Common myeloid progenitor, CD34-positive (primary cell): ENCODE data around the gene NEK5.
A peak's percentile ranks its signal among the peaks of the same experiment; 100 is the strongest.

Experiments used
- CTCF ChIA-PET: fragments of 350-600 bp; sonication (Branson Sonifier 250); formaldehyde crosslinking; loops from one replicate; lab custom pipeline; 2021; ENCODE audit warnings: antibody characterized with exemption; lab: Charles Lee
- POLR2A ChIA-PET: fragments of 350-600 bp; sonication (Branson Sonifier 250); formaldehyde crosslinking; loops from one replicate; lab custom pipeline; 2021; ENCODE audit warnings: antibody characterized with exemption; lab: Charles Lee
- DNase-seq, 3 donors: peaks; one replicate each; pipeline versions ENCODE4 v3.0.0 to v3.0.0-alpha.2; 2013
- H3K27ac ChIP-seq, 2 experiments: 1 replicate in 1 of 2; 2 replicates in 1 of 2; pipeline ENCODE4 v1.7.0; 2013; ENCODE audit warnings: inconsistent platforms in 2 of 2, low read length in 2 of 2, mild to moderate bottlenecking in 2 of 2, low read depth in 1 of 2, moderate library complexity in 1 of 2; ENCODE audit not compliant: severe bottlenecking in 2 of 2, insufficient read depth in 1 of 2, poor library complexity in 1 of 2
- H3K27me3 ChIP-seq, 5 experiments: replicated peaks in 2 of 5; 1 replicate in 3 of 5; 2 replicates in 2 of 5; pipeline versions ENCODE4 v1.6.1 to v1.7.0; 2013; ENCODE audit warnings: low read length in 4 of 5, mild to moderate bottlenecking in 2 of 5, moderate library complexity in 2 of 5, inconsistent platforms in 1 of 5; ENCODE audit not compliant: insufficient read depth in 5 of 5, control insufficient read depth in 4 of 5
- H3K36me3 ChIP-seq, 4 experiments: 1 replicate in 2 of 4; 2 replicates in 2 of 4; pipeline versions ENCODE4 v1.6.1 to v1.7.0; 2013; ENCODE audit warnings: low read length in 3 of 4, control low read depth in 1 of 4, mild to moderate bottlenecking in 1 of 4; ENCODE audit not compliant: control insufficient read depth in 4 of 4, insufficient read depth in 4 of 4
- H3K4me1 ChIP-seq, 4 experiments: 1 replicate in 3 of 4; 2 replicates in 1 of 4; pipeline versions ENCODE4 v1.6.1 to v1.7.1; 2013; ENCODE audit warnings: low read length in 3 of 4, mild to moderate bottlenecking in 3 of 4, control low read depth in 1 of 4, inconsistent platforms in 1 of 4, moderate library complexity in 1 of 4; ENCODE audit not compliant: control insufficient read depth in 4 of 4, insufficient read depth in 4 of 4; ENCODE audit errors: control extremely low read depth in 1 of 4
- H3K4me3 ChIP-seq, 7 experiments: 1 replicate in 4 of 7; 2 replicates in 3 of 7; pipeline versions ENCODE4 v1.5.1 to v1.7.0; 2013; ENCODE audit warnings: mild to moderate bottlenecking in 7 of 7, low read length in 6 of 7, moderate library complexity in 6 of 7, inconsistent platforms in 2 of 7, low read depth in 2 of 7, control low read depth in 1 of 7; ENCODE audit not compliant: insufficient read depth in 4 of 7, control insufficient read depth in 1 of 7; ENCODE audit errors: extremely low read depth in 1 of 7
- H3K9me3 ChIP-seq, 5 experiments: 1 replicate in 4 of 5; 2 replicates in 1 of 5; pipeline versions ENCODE4 v1.6.1 to v1.7.1; 2013; ENCODE audit warnings: low read length in 4 of 5, mild to moderate bottlenecking in 2 of 5, inconsistent platforms in 1 of 5, low read depth in 1 of 5, moderate library complexity in 1 of 5; ENCODE audit not compliant: control insufficient read depth in 4 of 5, insufficient read depth in 2 of 5; ENCODE audit errors: control extremely low read depth in 1 of 5
- WGBS: methylation state at CpG from one replicate; pipeline ENCODE4 v1.1.5; 2013; ENCODE audit not compliant: insufficient coverage; 5-methylcytosine and 5-hydroxymethylcytosine counted together

The NEK5 gene

DNA sequence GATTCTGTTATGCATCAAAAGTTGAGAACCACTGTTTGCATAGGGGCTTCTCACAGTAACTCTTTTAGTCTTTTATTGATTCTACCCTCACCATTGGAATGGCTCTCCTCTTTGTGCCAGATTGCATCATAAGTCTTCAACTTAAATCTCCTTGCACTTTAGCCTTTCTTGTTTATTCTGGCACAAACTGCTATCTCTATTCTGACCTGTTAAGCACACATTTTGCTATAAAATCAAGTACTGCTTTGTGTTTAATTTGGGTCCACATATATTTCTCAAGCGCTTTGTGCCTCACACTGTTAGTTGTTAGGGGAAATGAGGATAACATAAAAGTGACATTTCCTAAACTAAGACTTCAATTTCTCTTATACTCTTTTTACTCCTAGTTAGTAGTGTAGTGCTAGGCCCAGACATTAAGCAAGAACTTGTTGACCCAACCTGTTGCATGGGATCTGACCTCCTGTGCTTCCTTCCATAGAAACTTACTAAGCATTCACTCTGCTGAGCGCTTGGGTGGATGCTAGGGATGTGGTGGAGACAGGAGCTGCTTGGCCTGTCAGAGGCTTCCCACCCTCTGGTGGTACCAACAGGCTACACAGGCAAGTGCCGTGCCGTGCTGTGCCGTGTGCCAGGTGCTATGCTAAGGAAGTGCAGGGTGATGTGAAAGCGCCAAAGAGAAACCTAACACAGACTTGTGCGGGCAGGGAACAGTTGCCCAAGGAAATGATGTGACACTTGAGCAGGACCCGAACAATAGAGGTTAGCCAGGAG lies 103.2 kb downstream of the NEK5 start:
- no peak overlapping the region for H3K4me3 ChIP-seq
- H3K9me3 ChIP-seq: peaks cover 0 to 32% (median 8%) of the 10 kb centered on the region in 5 experiments
- no peaks in the 10 kb centered on the region for H3K4me1 ChIP-seq
- peaks cover 25 to 81% (median 51%) of the 10 kb centered on the region in 4 experiments for H3K36me3 ChIP-seq
- ChIA-PET POLR2A (no interaction called here), CTCF (interaction anchor here (0.9 kb wide), 1 partner anchor 17 kb away, joined by 3 read pairs; no protein-coding TSS in a partner anchor)
- H3K27me3 ChIP-seq: no peaks in the 10 kb centered on the region
- no peak for DNase-seq
- 97% methylated on average over 7 of the region's 8 CpGs for WGBS
- H3K27ac ChIP-seq: no peak overlapping the region

DNA sequence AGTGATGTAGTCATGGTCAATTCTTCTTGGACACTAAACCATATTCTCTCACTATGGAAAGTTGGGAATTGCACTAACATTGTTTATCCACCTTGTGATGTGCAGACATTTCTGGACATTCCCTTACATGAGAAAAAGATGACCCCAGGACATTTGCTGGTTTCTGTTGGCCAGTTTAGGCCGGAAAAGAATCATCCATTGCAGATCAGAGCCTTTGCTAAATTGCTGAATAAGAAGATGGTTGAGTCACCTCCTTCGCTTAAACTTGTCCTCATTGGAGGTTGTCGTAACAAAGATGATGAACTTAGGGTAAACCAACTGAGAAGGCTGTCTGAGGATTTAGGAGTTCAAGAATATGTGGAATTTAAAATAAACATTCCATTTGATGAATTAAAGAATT lies 104.4 kb downstream of the NEK5 start, which contains the start of gene UTP14C:
Gene UTP14C (plus strand): TSS at position 211 of the 400 bp plus-strand sequence. CDS start 4,114 bp downstream, outside the sequence.
- ChIA-PET CTCF (no interaction called here), POLR2A (interaction anchor here (0.7 kb wide), 1 partner anchor 11 kb away, joined by 3 read pairs; no protein-coding TSS in a partner anchor)
- peaks cover 25 to 87% (median 60%) of the 10 kb centered on the region in 4 experiments for H3K36me3 ChIP-seq
- DNase-seq: no peak
- H3K27me3 ChIP-seq: no peaks in the 10 kb centered on the region
- no peak within 1 kb of the TSS for H3K27ac ChIP-seq
- peaks cover 0 to 24% (median 8%) of the 10 kb centered on the region in 5 experiments for H3K9me3 ChIP-seq
- H3K4me3 ChIP-seq: no peak within 1 kb of the TSS
- 97% methylated on average over 3 of the region's 3 CpGs for WGBS
- H3K4me1 ChIP-seq: no peaks in the 10 kb centered on the region

DNA sequence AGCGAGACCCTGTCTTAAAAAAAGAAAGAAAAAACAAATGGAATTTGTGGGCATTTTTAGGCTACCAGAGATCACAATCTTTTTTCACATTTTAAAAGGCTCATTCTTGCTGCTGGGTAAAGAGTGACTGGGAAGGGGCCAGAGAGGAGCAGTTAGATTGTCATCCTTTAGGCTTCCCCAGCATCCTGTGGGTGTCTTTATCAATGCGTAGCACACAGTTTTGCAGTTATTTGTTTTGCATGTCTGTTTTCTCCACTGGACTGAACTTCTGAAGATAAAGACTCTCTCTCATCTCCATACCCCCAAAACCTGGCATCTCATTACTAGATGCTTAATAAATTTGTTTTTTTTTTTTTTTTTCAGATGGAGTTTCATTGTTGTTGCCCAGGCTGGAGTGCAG lies 106.5 kb downstream of the NEK5 start:
- H3K27ac ChIP-seq: peak overlapping the region in 1 of 2 experiments; percentile 17
- H3K27me3 ChIP-seq: no peaks in the 10 kb centered on the region
- H3K36me3 ChIP-seq: peaks cover 17 to 76% (median 56%) of the 10 kb centered on the region in 4 experiments
- POLR2A ChIA-PET: interaction anchor here (0.6 kb wide), 1 partner anchor 11 kb away, joined by 3 read pairs; no protein-coding TSS in a partner anchor
- DNase-seq: peak; percentile 50 to 83 (median 67)
- CTCF ChIA-PET: no interaction called here
- H3K9me3 ChIP-seq: peaks cover 0 to 17% (median 3%) of the 10 kb centered on the region in 5 experiments
- no peak overlapping the region for H3K4me3 ChIP-seq
- 100% methylated on average over 1 of the region's 2 CpGs for WGBS
- H3K4me1 ChIP-seq: no peaks in the 10 kb centered on the region

DNA sequence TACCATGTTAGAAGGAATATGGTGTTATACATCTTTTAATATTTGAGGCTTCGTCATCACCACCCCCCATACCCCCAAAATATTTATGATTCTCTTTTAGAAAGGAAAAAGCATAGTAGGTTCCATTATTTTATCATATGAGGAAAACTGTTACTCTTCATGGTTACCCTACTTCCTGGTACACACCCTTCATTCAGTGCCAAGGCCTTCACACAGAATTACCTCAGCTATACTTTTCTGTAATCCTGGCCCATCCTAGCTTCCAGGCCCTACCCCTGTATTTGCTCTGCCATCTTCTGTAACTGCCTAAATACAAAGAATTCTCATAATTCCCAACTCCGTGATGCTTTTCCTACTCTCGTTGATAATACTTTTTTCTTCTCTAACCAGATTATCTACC lies 108.7 kb downstream of the NEK5 start:
- Histone ChIP-seq H3K9me3 (peaks cover 0 to 1% (median 0%) of the 10 kb centered on the region in 5 experiments), H3K4me3 (no peak overlapping the region), H3K27ac (no peak overlapping the region), H3K4me1 (no peaks in the 10 kb centered on the region), H3K27me3 (no peaks in the 10 kb centered on the region), H3K36me3 (peaks cover 12 to 62% (median 38%) of the 10 kb centered on the region in 4 experiments)
- WGBS: 92% methylated on average over 2 of the region's 3 CpGs
- CTCF ChIA-PET: interaction anchor here (1.0 to 1.5 kb wide), 3 partner anchors 10 to 108 kb away, joined by 3 read pairs; partner anchors contain the start of gene NEK5
- POLR2A ChIA-PET: no interaction called here
- no peak for DNase-seq

DNA sequence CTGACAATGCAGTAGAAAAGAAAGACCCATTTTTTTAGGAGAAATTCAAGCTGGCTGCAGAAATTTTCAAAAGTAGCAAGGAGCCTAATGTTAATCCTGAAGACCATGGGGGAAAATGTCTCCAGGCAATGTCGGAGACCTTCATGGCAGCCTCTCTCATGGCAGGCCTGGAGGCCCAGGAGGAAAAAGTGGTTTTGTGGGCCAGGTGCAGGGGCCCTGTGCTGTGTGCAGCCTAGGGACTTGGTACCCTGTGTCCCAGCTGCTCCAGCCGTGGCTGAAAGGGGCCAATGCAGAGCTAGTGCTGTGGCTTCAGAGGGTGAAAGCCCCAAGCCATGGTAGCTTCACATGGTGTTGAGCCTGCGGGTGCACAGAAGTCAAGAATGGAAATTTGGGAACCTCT lies 112.6 kb downstream of the NEK5 start:
- ChIA-PET CTCF (interaction anchor here (1.0 kb wide), 1 partner anchor 13 kb away, joined by 3 read pairs; no protein-coding TSS in a partner anchor), POLR2A (no interaction called here)
- Histone ChIP-seq H3K27ac (no peak overlapping the region), H3K36me3 (peaks cover 0 to 35% (median 18%) of the 10 kb centered on the region in 4 experiments), H3K9me3 (no peaks in the 10 kb centered on the region), H3K4me1 (peaks cover 5 to 15% (median 10%) of the 10 kb centered on the region in 4 experiments), H3K27me3 (peaks cover 0 to under 1% (median 0%) of the 10 kb centered on the region in 5 experiments), H3K4me3 (no peak overlapping the region)
- WGBS: 94% methylated on average over 3 of the region's 3 CpGs
- no peak for DNase-seq

DNA sequence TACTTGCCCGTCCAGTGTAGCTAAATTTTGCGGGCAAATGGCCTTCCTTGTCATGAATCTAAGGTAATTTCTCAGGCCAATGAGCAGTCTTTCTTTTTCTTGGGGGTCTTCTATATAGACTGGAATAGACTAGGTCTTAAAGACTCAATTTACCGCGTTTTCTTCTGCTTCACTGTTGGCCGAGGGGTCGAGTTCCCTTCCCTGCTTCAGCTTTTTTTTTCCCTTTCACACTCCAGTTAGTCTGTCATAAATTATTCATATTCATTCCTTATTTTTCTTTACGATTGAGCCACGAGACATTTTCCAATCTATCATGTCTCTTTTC lies 116.4 kb downstream of the NEK5 start:
- CTCF ChIA-PET: interaction anchor here (0.5 to 2.5 kb wide), 5 partner anchors 10 to 148 kb away, joined by 3 to 9 read pairs (median 6); no protein-coding TSS in a partner anchor
- Histone ChIP-seq H3K27me3 (peaks cover 0 to 13% (median 0%) of the 10 kb centered on the region in 5 experiments), H3K4me3 (peak overlapping the region; percentile 85 to 100 (median 99)), H3K9me3 (no peaks in the 10 kb centered on the region), H3K27ac (peak overlapping the region; percentile 74 to 93), H3K4me1 (peaks cover 7 to 22% (median 20%) of the 10 kb centered on the region in 4 experiments), H3K36me3 (peaks cover 0 to 9% (median 0%) of the 10 kb centered on the region in 4 experiments)
- 2% methylated on average over 8 of the region's 8 CpGs for WGBS
- POLR2A ChIA-PET: no interaction called here
- DNase-seq: no peak
